HG03354 (cell line): Measurements from ENCODE around the gene SLC4A4.

Experiments used
- ATAC-seq: cut with Tn5 transposase; IDR thresholded peaks from one replicate; pipeline ENCODE4 v1.9.1; 2021; ENCODE audit warnings: mild to moderate bottlenecking; ENCODE audit not compliant: unreplicated experiment, poor library complexity, severe bottlenecking

The SLC4A4 gene

GRCh38 chr4:71456841-71457240 lies 118.0 kb downstream of the SLC4A4 start:
- no peak for ATAC-seq

GRCh38 chr4:71460371-71460770 lies 121.6 kb downstream of the SLC4A4 start:
- no peak for ATAC-seq

- ATAC-seq: no peak
Measured at GRCh38 chr4:71461422-71461821, 122.6 kb downstream of the SLC4A4 start.

GRCh38 chr4:71466775-71467174 lies 128.0 kb downstream of the SLC4A4 start:
- no peak for ATAC-seq

GRCh38 chr4:71468116-71468710 lies 129.4 kb downstream of the SLC4A4 start:
- no peak for ATAC-seq

GRCh38 chr4:71469541-71469940 lies 130.7 kb downstream of the SLC4A4 start:
- no peak for ATAC-seq

- no peak for ATAC-seq
Measured at GRCh38 chr4:71470524-71470923, 131.7 kb downstream of the SLC4A4 start.

GRCh38 chr4:71472946-71473345 lies 134.1 kb downstream of the SLC4A4 start:
- no peak for ATAC-seq

GRCh38 chr4:71473541-71474240 lies 134.9 kb downstream of the SLC4A4 start:
- ATAC-seq: no peak

GRCh38 chr4:71474731-71475130 lies 135.9 kb downstream of the SLC4A4 start:
- ATAC-seq: no peak

GRCh38 chr4:71476240-71476639 lies 137.4 kb downstream of the SLC4A4 start:
- no peak for ATAC-seq

GRCh38 chr4:71486550-71487343 lies 147.9 kb downstream of the SLC4A4 start:
- no peak for ATAC-seq

- ATAC-seq: no peak
Measured at GRCh38 chr4:71487344-71487920, 148.6 kb downstream of the SLC4A4 start.

GRCh38 chr4:71494539-71494938 lies 155.7 kb downstream of the SLC4A4 start:
- no peak for ATAC-seq

GRCh38 chr4:71495454-71495853 lies 156.6 kb downstream of the SLC4A4 start:
- ATAC-seq: no peak

GRCh38 chr4:71497078-71497477 lies 158.3 kb downstream of the SLC4A4 start:
- ATAC-seq: no peak

GRCh38 chr4:71498002-71498401 lies 159.2 kb downstream of the SLC4A4 start:
- ATAC-seq: no peak

GRCh38 chr4:71498625-71499024 lies 159.8 kb downstream of the SLC4A4 start:
- no peak for ATAC-seq

GRCh38 chr4:71501992-71502391 lies 163.2 kb downstream of the SLC4A4 start:
- no peak for ATAC-seq

GRCh38 chr4:71518283-71518989 lies 179.6 kb downstream of the SLC4A4 start:
- ATAC-seq: no peak
